Activated T-cell treated with anti-CD3 and anti-CD28 coated beads for 24 hours (primary cell): Measurements from ENCODE around the gene C20orf202.
"Not testable (repeated sequence)": the region's sequence is repeated elsewhere in the genome, so short reads cannot be mapped to it uniquely, and the experiment has no call there.

Source experiments
- DNase-seq: peaks from one replicate; pipeline ENCODE4 v3.0.0-alpha.2; 2020; ENCODE audit warnings: low read depth

The C20orf202 gene

GRCh38 chr20:1247689-1248088 is 44.4 kb downstream of the C20orf202 start:
- DNase-seq = no peak

DNA sequence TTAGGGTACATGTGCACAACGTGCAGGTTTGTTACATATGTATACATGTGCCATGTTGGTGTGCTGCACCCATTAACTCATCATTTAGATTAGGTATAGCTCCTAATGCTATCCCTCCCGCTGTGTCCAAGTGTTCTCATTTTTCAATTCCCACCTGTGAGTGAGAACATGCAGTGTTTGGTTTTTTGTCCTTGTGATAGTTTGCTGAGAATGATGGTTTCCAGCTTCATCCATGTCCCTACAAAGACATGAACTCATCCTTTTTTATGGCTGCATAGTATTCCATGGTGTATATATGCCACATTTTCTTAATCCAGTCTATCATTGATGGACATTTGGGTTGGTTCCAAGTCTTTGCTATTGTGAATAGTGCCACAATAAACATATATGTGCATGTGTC is 47.0 kb downstream of the C20orf202 start:
- not testable (repeated sequence) for DNase-seq

DNA sequence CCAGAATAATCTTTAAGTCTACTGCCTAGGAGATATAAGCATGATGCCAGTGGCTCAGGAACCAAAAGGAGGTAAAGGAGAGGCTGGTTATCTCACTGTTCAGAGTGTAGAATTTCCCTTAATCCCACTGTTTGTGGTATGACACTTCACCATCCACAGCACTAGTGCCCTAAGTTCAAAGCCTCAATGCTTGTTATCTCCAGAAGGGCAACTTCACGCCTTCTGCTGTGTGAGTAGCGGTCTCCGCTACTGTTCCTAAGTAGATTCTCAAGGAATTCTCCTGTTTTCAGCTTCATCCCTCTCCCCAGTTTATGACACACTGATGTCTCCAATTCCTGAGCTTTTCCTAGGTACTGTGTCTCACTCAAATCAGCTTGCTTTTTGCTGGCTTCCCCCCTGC is 49.2 kb downstream of the C20orf202 start:
- no peak for DNase-seq

- DNase-seq = no peak
Measured at GRCh38 chr20:1254254-1254653, 51.0 kb downstream of the C20orf202 start.

GRCh38 chr20:1255675-1256074 is 52.4 kb downstream of the C20orf202 start:
- no peak for DNase-seq
